Measurements from ENCODE around the gene CFAP299.

DNA sequence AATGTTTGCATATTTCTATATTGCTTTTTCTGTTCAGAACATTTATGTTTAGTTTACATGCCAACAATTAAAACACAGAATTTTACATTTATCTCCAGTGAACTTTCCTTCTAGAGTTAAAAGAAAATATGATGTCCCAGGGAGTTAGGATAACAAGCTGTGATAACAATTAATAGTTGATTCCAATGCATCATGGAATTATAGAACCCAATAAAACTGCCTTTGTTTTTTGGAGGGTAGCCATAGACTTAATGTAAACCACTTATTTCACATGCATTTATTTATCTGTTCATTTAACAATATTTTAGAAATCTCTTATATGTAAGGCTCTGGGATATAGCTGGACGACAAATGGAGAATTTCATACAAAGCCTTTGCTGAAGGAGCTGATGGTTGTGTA lies 180.0 kb downstream of the CFAP299 start:
- TF ChIP-seq, protein P1, sequence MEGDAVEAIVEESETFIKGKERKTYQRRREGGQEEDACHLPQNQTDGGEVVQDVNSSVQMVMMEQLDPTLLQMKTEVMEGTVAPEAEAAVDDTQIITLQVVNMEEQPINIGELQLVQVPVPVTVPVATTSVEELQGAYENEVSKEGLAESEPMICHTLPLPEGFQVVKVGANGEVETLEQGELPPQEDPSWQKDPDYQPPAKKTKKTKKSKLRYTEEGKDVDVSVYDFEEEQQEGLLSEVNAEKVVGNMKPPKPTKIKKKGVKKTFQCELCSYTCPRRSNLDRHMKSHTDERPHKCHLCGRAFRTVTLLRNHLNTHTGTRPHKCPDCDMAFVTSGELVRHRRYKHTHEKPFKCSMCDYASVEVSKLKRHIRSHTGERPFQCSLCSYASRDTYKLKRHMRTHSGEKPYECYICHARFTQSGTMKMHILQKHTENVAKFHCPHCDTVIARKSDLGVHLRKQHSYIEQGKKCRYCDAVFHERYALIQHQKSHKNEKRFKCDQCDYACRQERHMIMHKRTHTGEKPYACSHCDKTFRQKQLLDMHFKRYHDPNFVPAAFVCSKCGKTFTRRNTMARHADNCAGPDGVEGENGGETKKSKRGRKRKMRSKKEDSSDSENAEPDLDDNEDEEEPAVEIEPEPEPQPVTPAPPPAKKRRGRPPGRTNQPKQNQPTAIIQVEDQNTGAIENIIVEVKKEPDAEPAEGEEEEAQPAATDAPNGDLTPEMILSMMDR (IDR thresholded peaks at IDR 0.05): no peak
- TF ChIP-seq EZH2 (IDR thresholded peaks at IDR 0.05; ENCODE audit: borderline replicate concordance, insufficient read depth, low read depth, low read length, poor library complexity, severe bottlenecking): no peak
